Fibroblast of pulmonary artery (primary cell): ENCODE data around the gene TMEM126B.

Source experiments
- DNase-seq: peaks from one replicate; pipeline ENCODE4 v3.0.0-alpha.2; 2010; ENCODE audit warnings: low read depth
- H3K4me3 ChIP-seq: replicated peaks from 2 replicates; pipeline ENCODE4 v1.5.1; 2011; ENCODE audit warnings: low read depth, mild to moderate bottlenecking, control low read depth, low read length, moderate library complexity
- TF ChIP-seq, protein P1 (sequence below): IDR thresholded peaks from 2 replicates; pipeline ENCODE4 v1.5.1; 2011; ENCODE audit warnings: mild to moderate bottlenecking, control low read depth, low read length, inconsistent platforms; ENCODE audit errors: missing control alignments

TMEM126B gene

DNA sequence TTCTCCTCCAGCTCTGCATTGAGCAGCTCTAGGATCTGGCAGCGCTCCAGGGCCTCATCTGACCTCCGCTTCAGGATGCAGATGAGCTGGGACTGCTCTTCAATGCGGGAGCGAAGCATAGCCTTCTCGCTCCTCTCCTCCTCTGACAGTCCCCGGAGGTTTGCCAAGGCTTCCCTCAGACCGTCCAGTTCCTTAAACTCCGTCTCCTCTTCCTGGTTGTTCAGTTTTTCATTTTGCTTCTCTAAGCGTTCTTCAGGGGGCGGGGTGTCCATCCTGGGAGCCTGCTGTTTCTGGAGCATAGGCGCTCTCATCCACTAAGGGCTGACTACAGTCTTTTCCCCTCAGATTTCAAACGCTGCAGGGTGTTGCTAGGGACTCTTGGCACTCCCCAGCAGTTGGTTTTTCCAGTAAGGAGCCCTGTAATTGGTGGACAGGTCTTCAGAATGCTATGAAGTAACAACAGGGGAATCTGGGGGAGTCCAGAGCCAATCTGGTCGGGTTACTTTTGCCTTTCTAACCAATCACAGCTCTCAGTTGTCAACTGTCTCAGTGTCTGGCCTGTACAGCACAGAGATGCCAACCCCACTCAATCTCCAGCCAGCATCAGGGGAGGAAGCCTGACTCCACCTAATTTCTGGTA lies 57.5 kb downstream of the TMEM126B start, which contains the start of gene CCDC89:
TSS of gene CCDC89 (minus strand) at position 376 of the 640 bp plus-strand sequence. CDS start at position 311, 65 bp downstream.
- peak; percentile 98 for DNase-seq
- TF ChIP-seq, protein P1, sequence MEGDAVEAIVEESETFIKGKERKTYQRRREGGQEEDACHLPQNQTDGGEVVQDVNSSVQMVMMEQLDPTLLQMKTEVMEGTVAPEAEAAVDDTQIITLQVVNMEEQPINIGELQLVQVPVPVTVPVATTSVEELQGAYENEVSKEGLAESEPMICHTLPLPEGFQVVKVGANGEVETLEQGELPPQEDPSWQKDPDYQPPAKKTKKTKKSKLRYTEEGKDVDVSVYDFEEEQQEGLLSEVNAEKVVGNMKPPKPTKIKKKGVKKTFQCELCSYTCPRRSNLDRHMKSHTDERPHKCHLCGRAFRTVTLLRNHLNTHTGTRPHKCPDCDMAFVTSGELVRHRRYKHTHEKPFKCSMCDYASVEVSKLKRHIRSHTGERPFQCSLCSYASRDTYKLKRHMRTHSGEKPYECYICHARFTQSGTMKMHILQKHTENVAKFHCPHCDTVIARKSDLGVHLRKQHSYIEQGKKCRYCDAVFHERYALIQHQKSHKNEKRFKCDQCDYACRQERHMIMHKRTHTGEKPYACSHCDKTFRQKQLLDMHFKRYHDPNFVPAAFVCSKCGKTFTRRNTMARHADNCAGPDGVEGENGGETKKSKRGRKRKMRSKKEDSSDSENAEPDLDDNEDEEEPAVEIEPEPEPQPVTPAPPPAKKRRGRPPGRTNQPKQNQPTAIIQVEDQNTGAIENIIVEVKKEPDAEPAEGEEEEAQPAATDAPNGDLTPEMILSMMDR, result no peak
- peak within 1 kb of the TSS; percentile 53 for H3K4me3 ChIP-seq
